Pancreas (tissue), 10 donors: ENCODE data around the gene MAPK9. TPM values are rescaled to one million over a fixed set of nuclear protein-coding genes. Genes with fewer than 3 reads are reported as not detected.

Experiments
- ATAC-seq, 4 donors: fragments of 200-7000 bp; cut with Tn5 transposase; one replicate each; pipeline versions ENCODE4 v1.8.0 to v1.9.1; 2020; ENCODE audit warnings: mild to moderate bottlenecking in 4 of 4, moderate library complexity in 4 of 4
- DNase-seq, 6 donors: peaks; one replicate each; pipeline ENCODE4 v3.0.0-alpha.2; 2020
- FAIRE-seq: peaks from 2 replicates; lab custom pipeline; 2012; peaks lifted over from hg19 to GRCh38; lab: Jason Lieb, UNC
- H3K27ac ChIP-seq, 4 donors: fragments of 200-600 bp; sonication (generic); 1 replicate in 3 of 4; 2 replicates in 1 of 4; pipeline versions ENCODE4 v1.5.0 to v1.8.0; 2020
- H3K27me3 ChIP-seq, 4 donors: fragments of 200-600 bp; one replicate each; pipeline ENCODE4 v1.8.0; 2021
- H3K36me3 ChIP-seq, 3 donors: fragments of 200-600 bp; sonication (generic) in 1 of 3; one replicate each; pipeline versions ENCODE4 v1.5.0 to v1.8.0; 2020 to 2021
- H3K4me1 ChIP-seq, 3 donors: fragments of 200-600 bp; one replicate each; pipeline ENCODE4 v1.8.0; 2021
- H3K4me3 ChIP-seq, 4 donors: fragments of 200-600 bp; sonication (generic) in 2 of 4; one replicate each; pipeline versions ENCODE4 v1.5.0 to v1.8.0; 2020 to 2021
- H3K9me3 ChIP-seq, 4 donors: fragments of 200-600 bp; one replicate each; pipeline ENCODE4 v1.8.0; 2021
- CTCF ChIP-seq, 4 donors: fragments of 200-600 bp; sonication (generic) in 3 of 4; IDR thresholded peaks; one replicate each; pipeline versions ENCODE4 v1.5.0 to v1.8.0; 2021; ENCODE audit warnings: antibody characterized with exemption in 4 of 4
- WGBS, 2 donors: extraction: QIAGEN DNeasy Blood & Tissue Kit; methylation state at CpG; one replicate each; pipeline ENCODE4 v1.1.7; 2013; 5-methylcytosine and 5-hydroxymethylcytosine counted together
- intact Hi-C, 3 donors: fragments of 100-400 bp; cut with DNase I; formaldehyde crosslinking; loops; one replicate each; pipeline versions ENCODE4 v1.11.1 to v1.14.2; 2022
- polyA plus RNA-seq, 2 donors: library from polyadenylated mRNA; stranded (reverse); fragments of 200-250 nt; gene quantifications; one replicate each; pipeline ENCODE4 v1.2.3, GENCODE V29; 2013
- total RNA-seq, 6 donors: library from RNA; stranded (reverse); fragmentation: NEBNext Ultra II Directional in 4 of 6; extraction: Animal tissue kit (Norgen Biotek cat#: 25700) in 4 of 6; gene quantifications; one replicate each; pipeline versions ENCODE4 v1.2.1 to v1.2.4, GENCODE V29; 2021 to 2023
- donor health status: healthy with polysubstance abuse.
- donor health status: DM: no; HTN: no; CAD: no; lungs with moderate emphysema.
- donor health status: DM: no; HTN: no; CAD: no.
- donor health status: control.
- donor health status: control.
- donor health status: Bipolar disorder and iron deficiency.
- donor health status: DM: yes; HTN: yes; CAD: no.
- donor health status: DM: no; HTN: no; CAD: no.
- donor health status: DM: no; HTN: no; CAD: no.
- donor health status: DM: yes; HTN: yes; CAD: no.

The MAPK9 gene
- total and polyA plus RNA-seq, 8 donors: 10.7 to 40.3 (median 28.9) TPM

DNA sequence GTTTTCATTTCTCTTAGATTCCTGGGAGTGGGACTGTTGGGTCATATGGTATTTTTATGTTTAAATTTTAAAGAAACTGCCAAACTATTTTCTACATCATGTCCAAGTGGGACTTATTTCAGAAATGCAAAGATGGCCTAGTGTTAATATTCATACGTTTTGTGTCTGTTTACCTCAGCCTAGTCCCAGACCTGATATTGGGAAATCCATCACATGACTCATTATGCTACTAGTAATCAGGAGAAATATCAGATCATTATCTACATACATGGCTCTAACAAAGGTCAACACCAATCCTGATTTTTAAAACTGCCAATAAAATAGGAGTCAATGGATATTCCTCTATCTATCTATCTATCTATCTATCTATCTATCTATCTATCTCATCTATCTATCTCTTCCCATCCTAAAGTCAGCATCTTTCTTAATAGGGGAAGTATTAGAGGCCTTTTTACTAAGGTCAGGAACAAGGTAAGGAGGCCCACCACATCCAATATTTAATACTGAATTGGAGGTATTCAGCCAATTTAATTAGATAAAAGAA is 87.5 kb downstream of the MAPK9 start:
- intact Hi-C loops: no loop called here
- Histone ChIP-seq H3K9me3 (no peaks in the 10 kb centered on the region), H3K4me1 (peaks cover 6 to 8% (median 7%) of the 10 kb centered on the region in 3 donors), H3K27ac (no peak overlapping the region), H3K4me3 (no peak overlapping the region), H3K27me3 (no peaks in the 10 kb centered on the region), H3K36me3 (no peaks in the 10 kb centered on the region)
- FAIRE-seq: no peak
- WGBS, 2 donors: 70 to 77% methylated on average over 1 of the region's 1 CpG
- TF ChIP-seq CTCF (IDR thresholded peaks at IDR 0.05): no peak
- DNase-seq: no peak
- ATAC-seq: no peak

- Histone ChIP-seq H3K27ac (no peak overlapping the region), H3K9me3 (no peaks in the 10 kb centered on the region), H3K36me3 (no peaks in the 10 kb centered on the region), H3K4me3 (no peak overlapping the region), H3K27me3 (peaks cover 0 to 3% (median 0%) of the 10 kb centered on the region in 4 donors), H3K4me1 (peaks cover under 1 to 3% (median 2%) of the 10 kb centered on the region in 3 donors)
- ATAC-seq (no peak), DNase-seq (no peak), FAIRE-seq (no peak)
- WGBS, 2 donors: 75 to 82% methylated on average over 8 of the region's 8 CpGs
- intact Hi-C loops: no loop called here
- no peak for TF ChIP-seq CTCF (IDR thresholded peaks at IDR 0.05)
Observed at GRCh38 chr5:180202939-180203573, 88.8 kb downstream of the MAPK9 start.

GRCh38 chr5:180201051-180201987 is 90.6 kb downstream of the MAPK9 start:
- intact Hi-C loops: no loop called here
- 60 to 64% methylated on average over 23 of the region's 23 CpGs for WGBS, 2 donors
- H3K27ac ChIP-seq: no peak overlapping the region
- no peak overlapping the region for H3K4me3 ChIP-seq
- DNase-seq (no peak), FAIRE-seq (no peak), ATAC-seq (peak in 1 of 4 donors; percentile 51)
- H3K4me1 ChIP-seq: no peaks in the 10 kb centered on the region
- H3K9me3 ChIP-seq: no peaks in the 10 kb centered on the region
- H3K36me3 ChIP-seq: no peaks in the 10 kb centered on the region
- peaks cover 0 to 3% (median 0%) of the 10 kb centered on the region in 4 donors for H3K27me3 ChIP-seq
- TF ChIP-seq CTCF (IDR thresholded peaks at IDR 0.05): peak in 2 of 4 donors; percentile 6 to 20

GRCh38 chr5:180199390-180199789 is 92.5 kb downstream of the MAPK9 start:
- FAIRE-seq (no peak), ATAC-seq (no peak)
- WGBS, 2 donors: 58 to 65% methylated on average over 8 of the region's 8 CpGs

More at GRCh38 chr5:180199390-180199789, 92.5 kb downstream of the MAPK9 start:
- Histone ChIP-seq H3K4me3 (no peak overlapping the region), H3K27ac (no peak overlapping the region), H3K27me3 (peaks cover 0 to 3% (median 0%) of the 10 kb centered on the region in 4 donors), H3K36me3 (no peaks in the 10 kb centered on the region), H3K9me3 (no peaks in the 10 kb centered on the region), H3K4me1 (no peaks in the 10 kb centered on the region)
- no peak for DNase-seq
- intact Hi-C loops: no loop called here
- TF ChIP-seq CTCF (IDR thresholded peaks at IDR 0.05): no peak
